Kidney (tissue), 14 donors: ENCODE data around the gene PID1. TPM values are rescaled to one million over a fixed set of nuclear protein-coding genes. Genes with fewer than 3 reads are reported as not detected.

Experiments
- DNase-seq, 5 donors: peaks; one replicate each; pipeline ENCODE4 v3.0.0-alpha.2; 2013 to 2020
- FAIRE-seq: peaks from 2 replicates; lab custom pipeline; 2012; peaks lifted over from hg19 to GRCh38; lab: Jason Lieb, UNC
- H3K27ac ChIP-seq, 2 donors: one replicate each; pipeline ENCODE4 v1.7.0; 2013; ENCODE audit warnings: low read depth in 2 of 2, low read length in 2 of 2, inconsistent platforms in 1 of 2
- H3K27me3 ChIP-seq: one replicate; pipeline ENCODE4 v1.7.1; 2013; ENCODE audit warnings: low read length, inconsistent platforms; ENCODE audit not compliant: control insufficient read depth, insufficient read depth
- H3K36me3 ChIP-seq, 3 donors: one replicate each; pipeline versions ENCODE4 v1.7.0 to v1.7.1; 2013; ENCODE audit warnings: low read length in 3 of 3, control low read depth in 1 of 3, inconsistent platforms in 1 of 3; ENCODE audit not compliant: insufficient read depth in 3 of 3, control insufficient read depth in 2 of 3
- H3K4me1 ChIP-seq, 3 donors: one replicate each; pipeline versions ENCODE4 v1.7.0 to v1.7.1; 2013; ENCODE audit warnings: low read length in 3 of 3, inconsistent platforms in 1 of 3, low read depth in 1 of 3; ENCODE audit not compliant: control insufficient read depth in 2 of 3, insufficient read depth in 2 of 3
- H3K4me3 ChIP-seq, 3 donors: one replicate each; pipeline versions ENCODE4 v1.7.0 to v1.8.1; 2013; ENCODE audit warnings: low read length in 3 of 3, control low read depth in 1 of 3, inconsistent platforms in 1 of 3
- H3K9ac ChIP-seq, 3 donors: one replicate each; pipeline versions ENCODE4 v1.7.0 to v1.7.1; 2013; ENCODE audit warnings: low read length in 3 of 3, control low read depth in 1 of 3, inconsistent platforms in 1 of 3
- H3K9me3 ChIP-seq, 3 donors: one replicate each; pipeline versions ENCODE4 v1.7.0 to v1.7.1; 2013; ENCODE audit warnings: low read length in 3 of 3, control low read depth in 1 of 3, inconsistent platforms in 1 of 3; ENCODE audit not compliant: control insufficient read depth in 2 of 3, insufficient read depth in 1 of 3
- intact Hi-C: fragments of 100-400 bp; cut with DNase I; formaldehyde crosslinking; loops from one replicate; pipeline ENCODE4 v1.11.1; 2022
- polyA plus RNA-seq: library from polyadenylated mRNA; stranded (reverse); fragments of 350-450 nt; fragmentation: Illumina TruSeq; extraction: RNeasy Lipid Tissue Mini Kit (QIAGEN cat#74804); gene quantifications from one replicate; pipeline ENCODE4 v1.2.3, GENCODE V29; 2014; ENCODE audit warnings: low read depth, low replicate concordance; ENCODE audit not compliant: insufficient read depth
- total RNA-seq: library from RNA; stranded (reverse); fragmentation: NEBNext Ultra II Directional; extraction: Animal tissue kit (Norgen Biotek cat#: 25700); gene quantifications from one replicate; pipeline ENCODE4 v1.2.1, GENCODE V29; 2021
- TF ChIP-seq, protein P1 (sequence below): IDR thresholded peaks from 3 replicates; pipeline ENCODE4 v1.5.1; 2012; ENCODE audit warnings: mild to moderate bottlenecking, moderate library complexity, borderline replicate concordance; ENCODE audit not compliant: insufficient read depth; ENCODE audit errors: extremely low read depth
- donor health status: control.
- donor health status: control.
- donor health status: control.
- donor health status: control.
- donor health status: control.
- donor health status: DM: yes; HTN: yes; CAD: no.
- donor health status: Normal renal cell carcinoma (clear cell type).

PID1 gene
- total and polyA plus RNA-seq, 2 donors from 2014 or later = 2.1 to 9.4 TPM

DNA sequence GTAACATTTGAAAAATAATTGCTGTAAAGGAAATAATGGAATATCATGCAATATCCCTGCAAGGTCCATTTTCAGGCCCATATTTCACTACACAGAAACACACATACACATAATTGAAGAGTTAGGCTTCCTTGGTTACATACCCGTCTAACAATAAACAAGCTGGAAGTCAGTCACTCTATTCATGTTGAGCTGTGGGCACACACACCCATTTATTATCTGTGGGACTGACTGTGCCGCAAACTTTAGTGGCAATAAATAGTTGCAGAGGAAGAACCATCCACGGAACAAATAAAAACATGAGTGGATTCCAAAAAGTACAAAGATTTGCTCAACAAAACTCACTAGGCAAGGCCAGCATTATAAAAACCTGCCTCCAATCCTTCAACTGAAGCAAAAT, 24.8 kb downstream of the PID1 start:
- no peaks in the 10 kb centered on the region for H3K36me3 ChIP-seq
- H3K4me1 ChIP-seq = peaks cover 0 to 2% (median 0%) of the 10 kb centered on the region in 3 donors
- no peaks in the 10 kb centered on the region for H3K27me3 ChIP-seq
- DNase-seq (no peak), FAIRE-seq (no peak)
- intact Hi-C loops = no loop called here
- peaks cover 0 to 3% (median under 1%) of the 10 kb centered on the region in 3 donors for H3K9me3 ChIP-seq
- no peak overlapping the region for H3K27ac ChIP-seq
- TF ChIP-seq, protein P1, sequence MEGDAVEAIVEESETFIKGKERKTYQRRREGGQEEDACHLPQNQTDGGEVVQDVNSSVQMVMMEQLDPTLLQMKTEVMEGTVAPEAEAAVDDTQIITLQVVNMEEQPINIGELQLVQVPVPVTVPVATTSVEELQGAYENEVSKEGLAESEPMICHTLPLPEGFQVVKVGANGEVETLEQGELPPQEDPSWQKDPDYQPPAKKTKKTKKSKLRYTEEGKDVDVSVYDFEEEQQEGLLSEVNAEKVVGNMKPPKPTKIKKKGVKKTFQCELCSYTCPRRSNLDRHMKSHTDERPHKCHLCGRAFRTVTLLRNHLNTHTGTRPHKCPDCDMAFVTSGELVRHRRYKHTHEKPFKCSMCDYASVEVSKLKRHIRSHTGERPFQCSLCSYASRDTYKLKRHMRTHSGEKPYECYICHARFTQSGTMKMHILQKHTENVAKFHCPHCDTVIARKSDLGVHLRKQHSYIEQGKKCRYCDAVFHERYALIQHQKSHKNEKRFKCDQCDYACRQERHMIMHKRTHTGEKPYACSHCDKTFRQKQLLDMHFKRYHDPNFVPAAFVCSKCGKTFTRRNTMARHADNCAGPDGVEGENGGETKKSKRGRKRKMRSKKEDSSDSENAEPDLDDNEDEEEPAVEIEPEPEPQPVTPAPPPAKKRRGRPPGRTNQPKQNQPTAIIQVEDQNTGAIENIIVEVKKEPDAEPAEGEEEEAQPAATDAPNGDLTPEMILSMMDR = no peak
- H3K9ac ChIP-seq = no peak overlapping the region
- H3K4me3 ChIP-seq = no peak overlapping the region

DNA sequence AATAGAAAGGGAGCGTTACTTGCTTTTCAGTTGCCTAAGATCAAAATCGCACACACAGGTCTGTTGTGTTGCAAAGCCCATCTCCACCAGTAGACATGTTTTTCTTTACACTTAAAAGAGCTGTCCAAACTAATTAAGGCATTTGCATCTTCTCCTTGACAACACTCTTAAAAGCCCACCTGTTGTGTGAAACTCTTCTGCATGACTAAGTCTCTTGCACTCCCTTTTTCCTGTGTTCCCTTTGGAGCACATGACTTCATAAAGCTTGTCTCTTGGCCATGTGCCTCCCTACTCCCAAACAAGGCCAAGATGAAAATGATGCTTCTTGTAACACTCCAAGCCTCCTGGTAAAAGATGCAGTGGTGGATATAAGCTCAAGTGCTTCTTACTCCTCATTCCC, 26.1 kb downstream of the PID1 start:
- TF ChIP-seq, protein P1 = no peak
- Histone ChIP-seq H3K27ac (no peak overlapping the region), H3K27me3 (no peaks in the 10 kb centered on the region), H3K4me3 (no peak overlapping the region), H3K9ac (no peak overlapping the region), H3K9me3 (peaks cover 0 to 6% (median 5%) of the 10 kb centered on the region in 3 donors), H3K4me1 (peaks cover 0 to 2% (median 0%) of the 10 kb centered on the region in 3 donors), H3K36me3 (no peaks in the 10 kb centered on the region)
- intact Hi-C loops = no loop called here
- DNase-seq (no peak), FAIRE-seq (no peak)

DNA sequence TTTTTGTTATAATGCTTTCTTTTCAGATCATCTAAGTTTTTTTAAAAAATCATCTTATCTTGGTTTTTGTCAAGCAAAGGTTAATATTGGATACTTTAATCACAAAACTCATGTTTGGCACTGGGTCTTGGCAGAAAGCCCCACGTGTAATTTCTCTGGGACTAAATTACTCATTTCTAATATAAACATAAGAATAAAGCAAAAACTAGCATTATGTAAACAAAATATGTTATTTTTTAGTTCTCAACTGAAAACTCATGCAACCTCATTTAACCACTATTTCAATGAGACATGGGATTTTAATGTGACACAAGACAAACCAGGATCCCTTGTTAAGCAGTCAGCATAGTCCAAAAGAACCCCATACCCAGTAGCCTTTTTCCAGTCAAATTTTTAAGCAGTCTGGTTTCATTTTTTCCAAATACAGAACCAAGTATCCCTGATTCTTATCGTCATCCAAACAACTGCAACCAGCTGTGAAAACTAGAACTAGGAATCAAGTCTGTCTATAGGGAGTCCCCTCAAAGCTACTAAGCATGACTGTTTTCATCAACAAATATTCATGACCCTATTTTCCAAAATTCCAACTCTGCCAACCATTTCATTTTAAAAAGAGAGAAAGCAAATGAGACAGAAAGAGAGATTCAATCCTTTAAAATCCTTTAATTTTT, 27.1 kb downstream of the PID1 start:
- H3K36me3 ChIP-seq = no peaks in the 10 kb centered on the region
- H3K27ac ChIP-seq = no peak overlapping the region
- no peak overlapping the region for H3K4me3 ChIP-seq
- no peak overlapping the region for H3K9ac ChIP-seq
- intact Hi-C loops = no loop called here
- DNase-seq (no peak), FAIRE-seq (no peak)
- H3K4me1 ChIP-seq = peaks cover 0 to 2% (median 0%) of the 10 kb centered on the region in 3 donors
- no peaks in the 10 kb centered on the region for H3K27me3 ChIP-seq
- H3K9me3 ChIP-seq = peaks cover 0 to 6% (median 5%) of the 10 kb centered on the region in 3 donors
- TF ChIP-seq, protein P1 = no peak
